HEK293T (cell line): ENCODE data around the gene ESPN.

Source experiments
- ARNT ChIP-seq: fragments of 450-650 bp; IDR thresholded peaks from 2 replicates; pipeline ENCODE4 v1.6.1; 2017; ENCODE audit warnings: mild to moderate bottlenecking
- BHLHE40 ChIP-seq: fragments of 450-650 bp; IDR thresholded peaks from 2 replicates; pipeline ENCODE4 v1.6.1; 2016; ENCODE audit warnings: mild to moderate bottlenecking, moderate library complexity, borderline replicate concordance
- ELF4 ChIP-seq: fragments of 450-650 bp; IDR thresholded peaks from 2 replicates; pipeline ENCODE4 v1.6.1; 2017; ENCODE audit warnings: antibody characterized with exemption
- FOXM1 ChIP-seq: fragments of 450-650 bp; IDR thresholded peaks from 2 replicates; pipeline ENCODE4 v1.6.1; 2017; ENCODE audit warnings: mild to moderate bottlenecking, borderline replicate concordance
- SP1 ChIP-seq: fragments of 450-650 bp; IDR thresholded peaks from 2 replicates; pipeline ENCODE4 v1.6.1; 2017
- SUZ12 ChIP-seq: fragments of 450-650 bp; IDR thresholded peaks from 2 replicates; pipeline ENCODE4 v1.6.1; 2016; ENCODE audit warnings: mild to moderate bottlenecking
- TARDBP ChIP-seq: fragments of 450-650 bp; IDR thresholded peaks from 2 replicates; pipeline ENCODE4 v1.6.1; 2016
- ZNF384 ChIP-seq: fragments of 450-650 bp; IDR thresholded peaks from 2 replicates; pipeline ENCODE4 v1.6.1; 2016

GRCh38 chr1:6467224-6467623 is 42.6 kb downstream of the ESPN start:
- TF ChIP-seq SP1 (no peak), ELF4 (no peak), ARNT (no peak), ZNF384 (no peak), FOXM1 (no peak), BHLHE40 (no peak), TARDBP (no peak), SUZ12 (no peak)
